Hippocampal formation (tissue), 2 donors: ENCODE results near the gene OR52A1.

ENCODE experiments used
- DNase-seq, 2 donors: peaks; one replicate each; lab custom pipeline; 2025; lab: John Stamatoyannopoulos, UW

The OR52A1 gene

GRCh38 chr11:5131584-5132335, 22.8 kb downstream of the OR52A1 start:
- DNase-seq, result no peak

GRCh38 chr11:5129457-5129877, 25.1 kb downstream of the OR52A1 start:
- DNase-seq, result no peak

GRCh38 chr11:5124891-5125620, 29.5 kb downstream of the OR52A1 start:
- no peak for DNase-seq

GRCh38 chr11:5123802-5124521, 30.6 kb downstream of the OR52A1 start:
- DNase-seq, result peak; percentile 21 to 39

GRCh38 chr11:5118893-5119292, 35.7 kb downstream of the OR52A1 start:
- DNase-seq, result no peak

GRCh38 chr11:5117588-5117987, 37.0 kb downstream of the OR52A1 start:
- no peak for DNase-seq

GRCh38 chr11:5115339-5115738, 39.2 kb downstream of the OR52A1 start:
- no peak for DNase-seq

GRCh38 chr11:5107285-5107684, 47.3 kb downstream of the OR52A1 start:
- DNase-seq, result no peak

- DNase-seq, result no peak
These were observed 51.5 kb downstream of the OR52A1 start for GRCh38 chr11:5103066-5103465.

GRCh38 chr11:5102246-5102645, 52.3 kb downstream of the OR52A1 start:
- DNase-seq, result no peak

- no peak for DNase-seq
These were observed 58.5 kb downstream of the OR52A1 start for GRCh38 chr11:5096011-5096410.
